Mesenchymal stem cell (in vitro differentiated cells and primary cell): ENCODE measurements around the gene CUX1.
A peak's percentile ranks its signal among the peaks of the same experiment; 100 is the strongest.

Experiments used
- DNase-seq: peaks from one replicate; pipeline ENCODE4 v3.0.0-alpha.2; 2013
- H2AFZ ChIP-seq: one replicate; pipeline ENCODE4 v1.6.1; 2013; ENCODE audit warnings: low read depth, mild to moderate bottlenecking, control low read depth, inconsistent platforms, low read length, moderate library complexity
- H2AK5ac ChIP-seq: 2 replicates; pipeline ENCODE4 v1.6.1; 2013; ENCODE audit warnings: low read length, moderate library complexity, mild to moderate bottlenecking, inconsistent platforms; ENCODE audit not compliant: severe bottlenecking
- H2BK120ac ChIP-seq: one replicate; pipeline ENCODE4 v1.6.1; 2013; ENCODE audit warnings: low read depth, mild to moderate bottlenecking, inconsistent platforms, low read length, moderate library complexity
- H2BK12ac ChIP-seq, 2 experiments: one replicate each; pipeline ENCODE4 v1.6.1; 2013; ENCODE audit warnings: inconsistent platforms in 2 of 2, low read length in 2 of 2, mild to moderate bottlenecking in 2 of 2, moderate library complexity in 2 of 2, control low read depth in 1 of 2
- H2BK15ac ChIP-seq: one replicate; pipeline ENCODE4 v1.6.1; 2013; ENCODE audit warnings: mild to moderate bottlenecking, low read depth, inconsistent platforms; ENCODE audit not compliant: poor library complexity, severe bottlenecking
- H2BK5ac ChIP-seq: 2 replicates; pipeline ENCODE4 v1.6.1; 2013; ENCODE audit warnings: low read depth, mild to moderate bottlenecking, low read length, control low read depth, inconsistent platforms; ENCODE audit not compliant: poor library complexity, severe bottlenecking
- H3K14ac ChIP-seq, 2 experiments: one replicate each; pipeline ENCODE4 v1.6.1; 2013; ENCODE audit warnings: inconsistent platforms in 2 of 2, low read length in 2 of 2, control low read depth in 1 of 2, mild to moderate bottlenecking in 1 of 2, moderate library complexity in 1 of 2
- H3K18ac ChIP-seq, 2 experiments: one replicate each; pipeline ENCODE4 v1.6.1; 2013; ENCODE audit warnings: inconsistent platforms in 2 of 2, low read length in 2 of 2, control low read depth in 1 of 2, low read depth in 1 of 2, mild to moderate bottlenecking in 1 of 2
- H3K23ac ChIP-seq, 2 experiments: one replicate each; pipeline ENCODE4 v1.6.1; 2013; ENCODE audit warnings: inconsistent platforms in 2 of 2, low read length in 2 of 2, mild to moderate bottlenecking in 2 of 2, moderate library complexity in 2 of 2, control low read depth in 1 of 2
- H3K27ac ChIP-seq: 2 replicates; pipeline ENCODE4 v1.5.1; 2013; ENCODE audit warnings: mild to moderate bottlenecking, moderate library complexity, low read length, control low read depth, inconsistent platforms; ENCODE audit not compliant: poor library complexity, severe bottlenecking
- H3K27me3 ChIP-seq, 2 experiments: 2 replicates each; pipeline versions ENCODE4 v1.6.1 to v1.7.0; 2013; ENCODE audit warnings: low read length in 2 of 2, mild to moderate bottlenecking in 2 of 2, moderate library complexity in 2 of 2, control low read depth in 1 of 2, inconsistent platforms in 1 of 2; ENCODE audit not compliant: control insufficient read depth in 1 of 2, insufficient read depth in 1 of 2
- H3K36me3 ChIP-seq, 2 experiments: 2 replicates each; pipeline versions ENCODE4 v1.6.1 to v1.7.0; 2013; ENCODE audit warnings: low read length in 2 of 2, control low read depth in 1 of 2, inconsistent platforms in 1 of 2, low read depth in 1 of 2, mild to moderate bottlenecking in 1 of 2; ENCODE audit not compliant: insufficient read depth in 2 of 2, control insufficient read depth in 1 of 2
- H3K4ac ChIP-seq, 2 experiments: one replicate each; pipeline ENCODE4 v1.6.1; 2013; ENCODE audit warnings: inconsistent platforms in 2 of 2, low read length in 2 of 2, mild to moderate bottlenecking in 2 of 2, moderate library complexity in 2 of 2, control low read depth in 1 of 2, low read depth in 1 of 2
- H3K4me1 ChIP-seq: 2 replicates; pipeline ENCODE4 v1.6.1; 2013; ENCODE audit warnings: low read depth, low read length, control low read depth; ENCODE audit not compliant: control insufficient read depth, insufficient read depth
- H3K4me2 ChIP-seq: 2 replicates; pipeline ENCODE4 v1.6.1; 2013; ENCODE audit warnings: low read length, mild to moderate bottlenecking, inconsistent platforms; ENCODE audit not compliant: poor library complexity, severe bottlenecking
- H3K4me3 ChIP-seq, 2 experiments: 2 replicates each; pipeline versions ENCODE4 v1.5.1 to v1.7.0; 2013; ENCODE audit warnings: low read length in 2 of 2, mild to moderate bottlenecking in 2 of 2, control low read depth in 1 of 2, low read depth in 1 of 2; ENCODE audit not compliant: insufficient read depth in 1 of 2
- H3K79me1 ChIP-seq: replicated peaks from 2 replicates; pipeline ENCODE4 v1.6.1; 2013; ENCODE audit warnings: mild to moderate bottlenecking, control low read depth, low read length, inconsistent platforms; ENCODE audit not compliant: poor library complexity, severe bottlenecking
- H3K9ac ChIP-seq: 2 replicates; pipeline ENCODE4 v1.7.0; 2013; ENCODE audit warnings: mild to moderate bottlenecking, low read length, moderate library complexity
- H3K9me3 ChIP-seq: 2 replicates; pipeline ENCODE4 v1.7.0; 2013; ENCODE audit warnings: mild to moderate bottlenecking, low read length; ENCODE audit not compliant: control insufficient read depth
- H4K8ac ChIP-seq: one replicate; pipeline ENCODE4 v1.6.1; 2013; ENCODE audit warnings: inconsistent platforms, mild to moderate bottlenecking, low read length, moderate library complexity
- H4K91ac ChIP-seq: one replicate; pipeline ENCODE4 v1.6.1; 2013; ENCODE audit warnings: mild to moderate bottlenecking, low read length, inconsistent platforms
- WGBS: methylation state at CpG from one replicate; pipeline ENCODE4 v1.1.7; 2013; ENCODE audit warnings: mixed read lengths; 5-methylcytosine and 5-hydroxymethylcytosine counted together

Gene CUX1

GRCh38 chr7:101882005-101882421 lies 64.6 kb downstream of the CUX1 start:
- Histone ChIP-seq H3K9ac (peak overlapping the region; percentile 92), H4K8ac (no peak overlapping the region), H2BK15ac (no peak overlapping the region), H3K4me1 (peaks cover 27% of the 10 kb centered on the region), H3K18ac (peak overlapping the region; percentile 64 to 84), H3K4me3 (peak overlapping the region in 1 of 2 experiments; percentile 62), H3K23ac (no peak overlapping the region), H4K91ac (no peak overlapping the region), H3K9me3 (no peaks in the 10 kb centered on the region), H3K4me2 (no peak overlapping the region), H3K27ac (peak overlapping the region; percentile 97), H2BK120ac (no peak overlapping the region), H3K36me3 (peaks cover 0 to 9% of the 10 kb centered on the region in 2 experiments), H3K79me1 (peaks cover 42% of the 10 kb centered on the region), H3K27me3 (no peaks in the 10 kb centered on the region), H3K14ac (no peak overlapping the region), H2BK12ac (no peak overlapping the region), H2AFZ (no peak overlapping the region), H2AK5ac (no peak overlapping the region), H2BK5ac (no peak overlapping the region), H3K4ac (peak overlapping the region; percentile 29 to 48)
- peak; percentile 98 for DNase-seq
- WGBS, result 69% methylated on average over 4 of the region's 7 CpGs

- Histone ChIP-seq H3K4me1 (peaks cover 28% of the 10 kb centered on the region), H3K36me3 (peaks cover 0 to 9% of the 10 kb centered on the region in 2 experiments), H3K79me1 (peaks cover 46% of the 10 kb centered on the region), H3K4me3 (peak overlapping the region in 1 of 2 experiments; percentile 62), H3K27me3 (no peaks in the 10 kb centered on the region), H3K14ac (no peak overlapping the region), H2AK5ac (peak overlapping the region; percentile 40), H3K4me2 (peak overlapping the region; percentile 30), H2BK12ac (peak overlapping the region; percentile 6 to 94), H2BK15ac (peak overlapping the region; percentile 70), H3K9ac (peak overlapping the region; percentile 92), H4K91ac (peak overlapping the region; percentile 62), H3K4ac (peak overlapping the region in 1 of 2 experiments; percentile 29), H2BK5ac (peak overlapping the region; percentile 61), H2AFZ (no peak overlapping the region), H3K23ac (peak overlapping the region in 1 of 2 experiments; percentile 79), H3K18ac (peak overlapping the region; percentile 40 to 84), H2BK120ac (peak overlapping the region; percentile 50), H3K9me3 (no peaks in the 10 kb centered on the region), H4K8ac (peak overlapping the region; percentile 89), H3K27ac (peak overlapping the region; percentile 97)
- WGBS, result 5% methylated on average over 12 of the region's 18 CpGs
- peak; percentile 100 for DNase-seq
Measured at GRCh38 chr7:101882595-101883564, 65.5 kb downstream of the CUX1 start.

DNA sequence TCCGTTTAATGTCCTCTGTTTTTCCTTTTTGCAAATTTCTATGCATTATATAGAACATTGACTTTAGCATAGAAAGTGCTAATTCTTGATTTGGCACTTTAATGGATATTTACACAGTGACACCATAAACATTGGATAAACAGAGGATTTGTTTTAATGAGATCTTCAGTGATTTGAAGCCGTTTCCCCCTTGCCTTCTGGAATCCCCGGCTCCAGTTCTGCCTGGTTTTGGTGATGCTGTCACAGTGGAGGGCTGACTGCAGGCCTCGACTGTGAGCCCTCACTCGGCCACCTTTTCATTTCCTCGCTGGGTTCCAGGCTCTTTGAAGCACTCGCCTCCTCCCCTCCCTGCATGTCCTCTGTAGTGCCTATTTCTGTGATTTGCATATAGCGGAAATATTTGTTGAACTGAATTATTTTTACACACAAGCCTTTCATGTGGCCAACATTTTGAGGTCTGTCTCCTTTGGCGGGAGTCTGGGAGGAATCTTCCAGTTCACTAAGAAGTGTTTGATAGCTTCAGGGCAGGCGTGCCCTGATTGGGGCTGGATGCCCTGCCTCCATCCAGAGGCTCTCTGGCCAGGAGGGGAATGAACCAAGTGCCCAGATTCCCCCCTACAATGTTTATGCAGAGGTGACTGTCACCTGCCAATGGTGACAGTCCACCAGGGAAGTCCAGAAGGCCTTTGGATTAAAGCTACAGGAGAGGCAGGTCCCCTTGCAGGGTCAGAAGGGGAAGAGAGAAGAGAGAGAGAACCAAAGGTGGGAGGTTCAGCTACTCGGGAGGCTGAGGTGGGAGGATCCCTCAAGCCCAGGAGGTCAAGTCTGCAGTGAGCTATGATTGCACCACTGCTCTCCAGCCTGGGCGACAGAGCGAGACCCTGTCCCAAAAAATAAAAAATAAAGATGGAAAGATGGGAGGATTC lies 67.5 kb downstream of the CUX1 start:
- WGBS, result 82% methylated on average over 11 of the region's 13 CpGs
- H2BK15ac ChIP-seq, result peak overlapping the region; percentile 26
- no peak overlapping the region for H2BK5ac ChIP-seq
- peaks cover 0 to 4% of the 10 kb centered on the region in 2 experiments for H3K36me3 ChIP-seq
- no peaks in the 10 kb centered on the region for H3K9me3 ChIP-seq
- H3K4me2 ChIP-seq, result no peak overlapping the region
- H4K8ac ChIP-seq, result peak overlapping the region; percentile 32
- no peak overlapping the region for H3K27ac ChIP-seq
- no peak overlapping the region for H4K91ac ChIP-seq
- H2AK5ac ChIP-seq, result no peak overlapping the region
- H2BK120ac ChIP-seq, result no peak overlapping the region
- peak overlapping the region in 1 of 2 experiments; percentile 32 for H3K4ac ChIP-seq
- H2AFZ ChIP-seq, result no peak overlapping the region
- H2BK12ac ChIP-seq, result peak overlapping the region in 1 of 2 experiments; percentile 42
- no peak overlapping the region for H3K4me3 ChIP-seq
- no peak overlapping the region for H3K9ac ChIP-seq
- H3K27me3 ChIP-seq, result no peaks in the 10 kb centered on the region
- H3K4me1 ChIP-seq, result peaks cover 28% of the 10 kb centered on the region
- H3K23ac ChIP-seq, result no peak overlapping the region
- no peak overlapping the region for H3K14ac ChIP-seq
- H3K18ac ChIP-seq, result peak overlapping the region in 1 of 2 experiments; percentile 28
- DNase-seq, result peak; percentile 26
- H3K79me1 ChIP-seq, result peaks cover 43% of the 10 kb centered on the region
